Ramos (cell line): ENCODE measurements around the gene NUTM1.

ENCODE experiments used
- in situ Hi-C: fragments of 300-500 bp; cut with MboI; formaldehyde crosslinking; loops from one replicate; pipeline ENCODE4 v1.14.3; 2022; ENCODE audit warnings: low sequenced_read_pairs; ENCODE audit not compliant: unreplicated experiment

The NUTM1 gene, protein sequence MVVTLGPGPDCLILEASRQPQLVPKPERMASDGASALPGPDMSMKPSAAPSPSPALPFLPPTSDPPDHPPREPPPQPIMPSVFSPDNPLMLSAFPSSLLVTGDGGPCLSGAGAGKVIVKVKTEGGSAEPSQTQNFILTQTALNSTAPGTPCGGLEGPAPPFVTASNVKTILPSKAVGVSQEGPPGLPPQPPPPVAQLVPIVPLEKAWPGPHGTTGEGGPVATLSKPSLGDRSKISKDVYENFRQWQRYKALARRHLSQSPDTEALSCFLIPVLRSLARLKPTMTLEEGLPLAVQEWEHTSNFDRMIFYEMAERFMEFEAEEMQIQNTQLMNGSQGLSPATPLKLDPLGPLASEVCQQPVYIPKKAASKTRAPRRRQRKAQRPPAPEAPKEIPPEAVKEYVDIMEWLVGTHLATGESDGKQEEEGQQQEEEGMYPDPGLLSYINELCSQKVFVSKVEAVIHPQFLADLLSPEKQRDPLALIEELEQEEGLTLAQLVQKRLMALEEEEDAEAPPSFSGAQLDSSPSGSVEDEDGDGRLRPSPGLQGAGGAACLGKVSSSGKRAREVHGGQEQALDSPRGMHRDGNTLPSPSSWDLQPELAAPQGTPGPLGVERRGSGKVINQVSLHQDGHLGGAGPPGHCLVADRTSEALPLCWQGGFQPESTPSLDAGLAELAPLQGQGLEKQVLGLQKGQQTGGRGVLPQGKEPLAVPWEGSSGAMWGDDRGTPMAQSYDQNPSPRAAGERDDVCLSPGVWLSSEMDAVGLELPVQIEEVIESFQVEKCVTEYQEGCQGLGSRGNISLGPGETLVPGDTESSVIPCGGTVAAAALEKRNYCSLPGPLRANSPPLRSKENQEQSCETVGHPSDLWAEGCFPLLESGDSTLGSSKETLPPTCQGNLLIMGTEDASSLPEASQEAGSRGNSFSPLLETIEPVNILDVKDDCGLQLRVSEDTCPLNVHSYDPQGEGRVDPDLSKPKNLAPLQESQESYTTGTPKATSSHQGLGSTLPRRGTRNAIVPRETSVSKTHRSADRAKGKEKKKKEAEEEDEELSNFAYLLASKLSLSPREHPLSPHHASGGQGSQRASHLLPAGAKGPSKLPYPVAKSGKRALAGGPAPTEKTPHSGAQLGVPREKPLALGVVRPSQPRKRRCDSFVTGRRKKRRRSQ

DNA sequence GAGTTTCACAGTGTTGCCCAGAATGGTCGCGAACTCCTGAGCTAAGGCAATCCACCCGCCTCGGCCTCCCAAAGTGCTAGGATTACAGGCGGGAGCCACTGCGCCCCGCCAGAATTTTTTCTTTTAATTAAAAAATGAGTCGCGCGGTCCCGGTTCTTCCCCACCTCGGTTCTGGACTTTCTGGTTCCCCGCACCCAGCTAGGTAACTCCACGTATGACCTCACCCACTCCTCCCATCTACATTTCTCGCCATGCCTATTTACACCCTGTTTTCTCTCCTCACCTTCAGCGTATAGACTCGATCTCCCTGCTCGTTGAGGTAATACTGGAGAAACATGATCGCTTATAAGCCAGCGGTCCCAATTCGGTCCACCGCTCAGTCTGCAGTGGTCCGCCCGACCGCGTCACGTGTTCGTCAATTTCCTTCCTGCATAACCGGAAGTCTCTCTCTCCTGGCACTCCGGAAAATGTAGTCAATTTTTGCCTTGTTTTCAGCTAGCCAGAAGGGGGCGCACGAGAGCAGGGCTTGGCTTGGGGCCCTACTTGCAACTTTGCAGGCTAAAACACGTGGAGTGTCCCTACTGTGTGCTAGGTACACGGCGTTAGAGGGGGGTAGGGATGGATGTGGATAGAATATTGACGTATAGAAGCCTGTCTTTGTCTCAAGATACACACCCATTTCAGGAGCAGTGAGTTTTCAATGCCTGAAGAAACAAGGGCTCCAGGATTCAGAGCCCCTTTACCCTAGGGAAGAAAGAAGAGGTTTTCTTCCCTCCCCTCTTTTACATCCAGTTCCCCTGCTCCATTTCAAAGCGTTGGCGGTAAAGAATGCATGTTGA is at the start of gene NUTM1, which contains the start of gene NOP10:
NUTM1 (plus strand) TSS at position 579 of the 839 bp plus-strand sequence. CDS start 382 bp downstream, outside the sequence.
NOP10 (minus strand) TSS at position 400 of the 839 bp plus-strand sequence; CDS start at position 337, 63 bp downstream.
- in situ Hi-C loops, result no loop called here

DNA sequence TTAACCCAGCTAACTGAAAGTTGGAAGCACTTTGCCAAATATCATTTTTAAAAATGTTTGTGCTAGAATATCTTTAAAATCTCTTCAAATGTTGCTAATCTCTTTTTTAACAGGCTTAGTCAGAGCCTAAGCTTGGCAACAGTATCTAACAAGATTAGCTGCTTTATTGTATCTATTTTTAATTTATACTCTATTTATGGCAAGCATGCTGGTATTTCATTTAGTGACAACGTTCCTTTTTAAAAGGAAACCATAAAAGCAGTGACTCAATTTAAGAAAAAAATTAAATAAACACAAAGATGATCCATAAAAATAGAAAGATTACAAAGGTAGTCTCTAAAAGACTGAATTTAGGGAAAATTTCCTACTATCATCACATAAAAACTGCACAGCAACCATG is 46.1 kb upstream of the NUTM1 start:
- in situ Hi-C loops, result no loop called here

DNA sequence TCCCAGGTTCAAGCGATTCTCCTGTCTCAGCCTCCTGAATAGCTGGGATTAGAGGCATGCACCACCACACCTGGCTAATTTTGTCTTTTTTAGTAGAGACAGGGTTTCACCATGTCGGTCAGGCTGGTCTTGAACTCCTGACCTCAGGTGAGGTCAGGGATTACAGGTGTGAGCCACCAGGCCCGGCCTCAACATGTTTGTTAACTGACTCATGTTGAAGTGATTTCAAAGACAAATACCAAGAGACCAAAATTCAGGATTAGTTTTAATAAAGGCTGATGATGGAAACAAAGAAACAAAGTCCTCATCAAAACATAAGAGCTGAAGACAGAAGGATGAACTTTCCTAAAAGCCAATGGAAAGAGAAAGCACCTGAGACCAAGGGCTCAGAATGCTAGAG is 42.1 kb upstream of the NUTM1 start:
- in situ Hi-C loops, result no loop called here

DNA sequence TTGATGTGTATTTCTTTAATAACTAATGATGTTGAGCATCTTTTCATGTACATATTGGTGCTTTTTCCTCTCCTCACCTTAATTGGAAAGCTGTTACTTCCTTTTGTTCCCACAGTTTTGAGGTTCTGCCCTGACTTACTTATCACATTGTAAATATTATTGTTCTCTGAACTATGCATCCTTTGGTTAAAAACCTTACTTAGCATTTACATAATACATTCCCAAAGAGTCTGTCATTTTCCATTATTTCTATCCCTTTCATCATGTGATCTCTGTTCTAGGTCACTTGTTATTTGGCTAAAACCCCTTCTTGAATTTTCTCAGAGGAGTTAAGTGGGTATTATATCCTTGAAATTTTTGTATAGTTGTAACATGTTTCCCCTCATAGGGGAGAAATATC is 38.5 kb upstream of the NUTM1 start:
- in situ Hi-C loops, result no loop called here

DNA sequence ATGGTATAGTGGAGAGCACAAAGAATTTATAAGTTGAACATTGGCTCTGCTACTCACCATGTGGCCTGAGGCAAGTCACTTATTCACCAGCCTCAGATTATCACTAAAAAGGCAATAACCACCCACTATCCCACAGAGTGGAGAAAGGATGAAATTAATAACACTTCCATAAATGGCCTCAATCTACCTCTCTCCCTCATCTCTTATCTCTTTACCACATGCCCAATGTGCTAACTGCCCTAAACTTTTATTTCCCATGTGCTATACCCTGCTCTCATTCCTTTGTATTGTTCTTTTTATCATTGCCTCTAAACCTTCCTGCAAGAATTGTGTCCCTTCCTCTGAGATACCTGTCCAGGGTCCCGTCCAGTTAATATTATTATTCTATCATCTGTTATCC is 31.6 kb upstream of the NUTM1 start:
- in situ Hi-C loops, result no loop called here

DNA sequence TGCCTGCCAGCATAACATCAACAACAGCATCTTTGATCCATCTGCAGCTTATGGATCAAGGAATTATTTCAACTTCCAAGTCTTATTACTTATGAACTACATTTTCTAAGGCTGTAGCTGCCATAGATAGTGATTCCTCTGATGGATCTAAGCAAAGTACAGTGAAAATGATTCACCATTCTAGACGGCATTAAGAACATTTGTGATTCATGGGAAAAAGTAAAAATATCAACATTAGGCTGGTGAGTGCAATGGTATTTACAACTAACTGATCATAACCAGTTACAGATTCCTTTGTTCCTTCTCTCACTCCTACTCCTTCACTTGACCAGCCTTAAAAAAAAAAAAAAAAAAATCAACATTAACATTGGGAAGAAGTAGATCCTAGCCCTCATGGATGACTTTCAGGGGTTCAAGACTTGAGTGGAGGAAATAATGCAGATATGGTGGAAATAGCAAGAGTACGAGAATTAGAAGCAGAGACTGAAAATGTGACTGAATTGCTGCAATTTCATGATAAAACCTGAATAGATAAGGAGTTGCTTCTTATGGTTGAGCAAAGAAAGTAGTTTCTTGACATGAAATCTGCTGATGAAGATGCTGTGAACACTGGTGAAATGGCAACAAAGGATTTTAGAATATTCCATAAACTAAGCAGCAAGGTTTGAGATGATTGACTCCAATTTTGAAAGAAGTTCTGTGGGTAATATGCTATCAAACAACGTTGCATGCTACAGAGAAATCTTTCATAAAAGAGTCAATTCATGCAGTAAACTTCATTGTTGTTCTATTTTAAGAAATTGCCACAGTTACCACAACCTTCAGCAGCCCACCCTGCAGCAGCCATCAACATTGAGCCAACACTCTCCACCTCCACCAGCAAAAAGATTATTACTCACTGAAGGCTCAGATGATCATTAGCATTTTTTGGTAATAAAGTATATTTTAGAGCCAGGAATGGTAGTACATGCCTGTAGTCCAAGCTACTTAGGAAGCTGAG is 28.3 kb upstream of the NUTM1 start:
- in situ Hi-C loops, result no loop called here

DNA sequence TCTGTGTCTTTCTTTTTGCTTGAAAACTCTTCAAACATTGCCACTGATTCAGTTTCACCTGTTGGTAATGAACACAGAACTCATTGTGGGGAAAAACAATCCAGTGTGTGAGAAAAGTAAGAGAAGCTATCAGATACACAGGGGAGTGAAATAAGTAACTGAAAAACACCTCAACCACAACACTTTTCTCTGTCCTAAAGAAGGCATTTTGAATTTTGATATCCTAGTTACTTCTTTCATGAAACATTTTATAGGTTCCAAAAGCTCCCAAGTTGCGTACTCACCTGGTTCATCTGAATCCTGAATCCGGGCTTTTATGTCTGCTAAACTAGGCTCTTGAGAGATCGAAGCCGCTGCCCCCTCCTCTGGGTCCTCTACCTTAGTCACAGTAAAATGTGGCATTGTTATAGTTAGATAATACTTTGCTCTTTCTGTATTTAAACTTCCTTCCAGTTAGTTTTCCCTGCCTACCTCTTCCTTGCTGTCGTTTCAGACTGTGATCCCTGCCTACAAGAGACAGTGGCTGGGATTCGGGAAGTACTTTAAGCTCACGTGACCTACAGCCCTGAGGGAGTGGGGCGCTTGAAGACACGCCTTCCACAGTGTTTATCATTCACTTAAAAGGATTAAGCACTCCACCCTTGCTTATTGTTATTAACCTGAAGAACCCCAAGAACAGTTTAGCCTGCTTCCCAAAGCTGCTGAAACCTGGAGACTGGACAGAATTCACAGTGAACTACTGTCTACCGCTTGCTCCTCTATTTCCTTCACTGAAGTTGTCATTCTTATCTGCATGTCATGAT is 24.6 kb upstream of the NUTM1 start:
- in situ Hi-C loops, result no loop called here

DNA sequence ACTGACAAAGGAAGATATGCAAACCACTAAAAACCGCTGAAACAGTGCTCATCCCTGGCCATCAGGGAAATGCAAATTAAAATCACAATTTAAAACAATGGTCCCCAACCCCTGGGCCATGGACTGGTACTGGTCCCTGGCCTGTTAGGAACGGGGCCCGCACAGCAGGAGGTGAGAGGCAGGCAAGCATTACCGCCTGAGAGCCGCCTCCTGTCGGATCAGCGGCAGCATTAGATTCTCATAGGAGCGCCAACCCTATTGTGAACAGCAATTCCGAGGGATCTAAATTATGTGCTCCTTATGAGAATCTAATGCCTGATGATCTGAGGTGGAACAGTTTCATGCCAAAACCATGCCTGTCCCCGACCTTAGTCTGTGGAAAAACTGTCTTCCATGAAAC is 19.9 kb upstream of the NUTM1 start:
- in situ Hi-C loops, result no loop called here

DNA sequence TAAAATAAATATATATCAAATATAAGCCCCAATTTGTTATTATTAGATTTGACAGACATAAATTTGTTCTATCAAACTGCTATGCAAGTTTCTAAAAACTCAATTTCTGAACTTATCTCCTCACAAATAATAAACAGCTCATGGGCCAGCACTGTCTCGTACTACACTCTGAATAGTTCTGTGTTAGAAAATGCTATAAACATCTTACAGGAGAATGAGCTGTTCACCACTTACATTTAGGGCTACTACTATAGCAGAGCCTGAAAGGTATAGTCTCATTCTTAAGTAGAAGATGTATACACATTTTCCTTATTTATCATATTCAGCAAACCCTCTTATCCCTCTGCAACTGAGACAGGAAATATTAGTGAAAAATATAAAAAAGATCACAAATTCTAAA is 18.2 kb upstream of the NUTM1 start:
- in situ Hi-C loops, result no loop called here

DNA sequence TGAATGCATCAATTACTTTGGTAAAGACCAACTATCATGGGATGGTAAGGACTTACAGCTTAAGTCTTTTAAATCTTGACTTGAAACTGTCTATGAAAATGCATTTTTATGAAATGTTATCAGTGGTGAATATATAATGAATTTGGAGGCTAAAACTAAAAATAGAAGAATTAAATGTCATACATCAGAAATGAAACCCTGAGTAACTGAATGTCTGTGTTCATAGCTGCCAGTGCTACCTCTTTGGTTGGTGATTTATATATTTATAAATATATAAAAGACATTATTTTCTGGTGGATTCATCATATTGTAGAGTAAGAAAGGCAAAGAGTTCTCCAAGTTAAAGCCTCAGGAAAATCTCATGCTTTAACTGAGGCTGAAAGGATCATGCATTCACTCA is 17.7 kb upstream of the NUTM1 start:
- in situ Hi-C loops, result no loop called here

DNA sequence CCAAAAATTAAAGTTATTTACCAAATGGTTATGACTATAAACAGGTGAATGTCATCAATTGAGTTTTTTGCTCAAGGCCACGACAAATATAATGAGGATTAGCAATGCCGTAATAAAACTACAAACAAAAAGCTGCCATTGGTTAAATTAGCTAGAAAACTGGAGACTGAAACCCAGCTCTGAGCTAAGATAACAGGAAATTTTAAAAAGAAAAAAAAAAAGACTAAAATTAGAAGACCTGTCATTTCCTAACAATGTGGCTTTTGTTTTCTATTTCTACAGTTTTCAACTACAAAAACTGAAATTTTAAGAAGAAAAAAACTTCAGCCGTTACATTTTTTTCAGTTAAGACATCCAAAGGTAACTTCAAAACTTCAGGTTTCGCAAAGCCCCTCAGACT is 15.2 kb upstream of the NUTM1 start:
- in situ Hi-C loops, result no loop called here

DNA sequence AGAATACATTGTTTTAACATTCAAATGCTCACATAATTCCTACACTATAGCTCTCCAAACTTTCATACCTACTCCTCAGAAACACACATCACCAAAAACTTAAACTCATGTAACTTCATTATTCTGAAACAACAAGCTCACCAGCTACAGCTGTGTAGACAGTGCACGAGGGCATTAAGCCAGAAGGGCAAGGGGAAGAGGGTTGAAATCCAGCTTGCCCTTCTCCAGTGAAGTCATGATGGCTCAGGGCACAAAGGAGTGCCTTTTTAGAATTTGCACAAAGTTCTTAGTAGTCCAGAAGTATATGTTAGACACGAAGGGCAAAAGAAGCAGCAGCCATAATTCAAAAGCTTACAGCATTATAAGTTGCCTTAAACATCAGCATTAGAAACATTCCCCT is 14.1 kb upstream of the NUTM1 start:
- in situ Hi-C loops, result no loop called here

DNA sequence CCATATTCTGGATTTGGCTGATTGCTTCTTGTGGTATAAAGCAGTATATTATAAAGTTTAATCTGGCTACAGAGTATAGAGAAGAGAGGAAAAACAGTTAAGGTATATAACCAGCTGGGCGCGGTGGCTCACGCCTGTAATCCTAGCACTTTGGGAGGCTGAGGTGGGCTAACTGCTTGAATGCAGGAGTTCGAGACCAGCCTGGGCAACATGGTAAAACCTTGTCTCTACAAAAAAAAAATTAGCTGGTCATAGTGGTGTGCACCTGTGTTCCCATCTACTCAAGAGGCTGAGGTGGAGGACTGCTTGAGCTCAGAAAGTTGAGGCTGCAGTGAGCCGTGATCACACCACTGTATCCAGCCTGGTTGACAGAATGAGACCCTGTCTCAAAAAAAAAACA is 12.8 kb upstream of the NUTM1 start:
- in situ Hi-C loops, result no loop called here

DNA sequence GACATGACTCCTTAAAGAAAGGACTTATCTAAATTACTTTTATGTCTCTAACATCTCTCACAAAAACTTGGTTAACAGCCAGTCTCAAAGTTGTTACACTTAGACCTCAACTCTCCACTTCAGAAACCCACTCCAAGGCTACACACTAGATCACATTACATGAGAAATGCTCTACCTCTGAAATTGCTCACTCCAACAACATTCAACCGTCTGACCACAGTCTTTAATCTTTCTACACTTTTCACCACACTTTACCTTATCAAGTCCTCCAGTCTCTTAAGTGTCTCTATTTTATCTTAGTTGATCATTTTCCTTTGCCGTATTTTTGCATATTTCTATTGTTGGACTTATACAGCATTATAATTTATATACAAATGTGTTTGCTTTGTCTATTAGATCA is 11.3 kb upstream of the NUTM1 start:
- in situ Hi-C loops, result no loop called here

DNA sequence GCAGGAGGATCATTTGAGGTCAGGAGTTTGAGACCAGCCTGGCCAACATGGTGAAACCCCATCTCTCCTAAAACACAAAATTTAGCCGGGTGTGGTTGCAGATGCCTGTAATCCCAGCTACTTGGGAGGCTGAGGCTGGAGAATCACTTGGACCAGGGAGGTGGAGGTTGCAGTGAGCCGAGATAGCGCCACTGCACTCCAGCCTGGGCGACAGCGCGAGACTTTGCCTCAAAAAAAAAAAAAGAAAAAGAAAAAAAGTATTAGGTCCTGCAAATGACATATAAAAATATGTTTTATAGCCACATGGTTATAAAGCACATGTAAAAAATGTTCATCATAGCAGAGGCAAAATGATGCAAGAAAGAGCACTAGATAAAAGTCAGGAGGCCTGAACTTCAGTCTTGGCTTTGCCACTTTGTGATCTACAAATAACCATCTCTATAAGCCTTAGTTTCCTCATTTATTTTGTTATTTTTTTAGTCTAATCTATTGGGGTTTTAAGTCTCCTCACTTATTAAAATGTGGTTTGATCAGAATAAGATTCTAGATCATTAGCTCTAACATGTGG is 10.5 kb upstream of the NUTM1 start:
- in situ Hi-C loops, result no loop called here

DNA sequence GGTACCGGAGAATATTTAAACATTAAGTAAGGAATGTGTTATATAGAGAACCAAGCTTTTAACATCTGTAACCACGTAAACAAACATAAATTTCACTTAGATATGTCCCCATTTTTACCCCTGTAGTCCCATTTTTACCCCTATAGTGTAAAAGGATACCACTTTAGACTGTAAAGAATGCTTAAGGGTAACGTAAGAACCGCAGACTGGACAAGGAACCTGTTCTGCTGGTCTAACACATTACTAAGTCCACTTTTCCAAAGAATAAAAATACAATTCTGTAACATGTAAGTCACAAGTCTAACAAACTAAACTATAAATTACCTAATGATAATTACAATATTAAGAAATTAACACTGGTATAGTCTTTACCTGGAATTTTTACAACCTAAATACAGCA is 8.4 kb upstream of the NUTM1 start:
- in situ Hi-C loops, result no loop called here

DNA sequence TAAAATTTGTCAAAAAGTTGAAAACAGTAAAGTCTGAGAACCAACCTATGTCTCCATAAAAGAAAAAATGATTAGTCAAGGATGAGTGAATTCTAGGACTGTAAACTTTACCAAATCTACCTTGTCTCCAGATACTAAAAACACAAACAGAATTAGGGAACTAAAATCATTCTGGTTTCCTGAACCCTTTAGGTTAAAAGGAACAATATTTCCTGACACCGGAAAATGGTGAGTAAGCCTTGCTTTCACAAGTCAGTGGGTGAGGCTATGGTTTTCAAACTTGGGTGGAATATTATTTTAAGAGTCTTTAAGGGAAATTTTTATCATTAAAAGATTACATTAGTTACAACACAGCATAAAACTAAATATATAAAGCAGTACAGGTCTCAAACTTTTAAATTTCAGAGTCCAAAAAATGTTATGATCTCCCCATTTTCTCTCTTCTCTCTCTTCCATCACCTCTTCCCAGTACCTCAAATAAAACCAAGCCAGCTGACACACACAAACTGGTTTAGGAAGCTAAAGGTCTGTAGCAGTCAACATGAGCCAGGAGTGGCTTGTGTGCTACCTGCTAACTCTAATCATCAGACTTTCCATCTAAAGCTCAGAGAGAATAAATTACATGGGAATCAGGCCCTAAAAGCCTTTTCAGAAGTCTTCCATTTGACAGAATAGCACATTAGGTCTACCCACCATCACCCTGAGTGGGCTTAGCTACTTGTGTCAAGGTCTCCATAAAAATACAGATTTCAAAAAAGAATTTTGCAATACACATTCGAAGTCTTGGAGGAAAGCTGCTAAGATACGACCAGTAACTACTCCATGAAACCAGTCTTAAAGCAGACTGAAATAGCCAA is 7.7 kb upstream of the NUTM1 start:
- in situ Hi-C loops, result no loop called here
